ENCODE measurements around the gene BIN1. TPM values are rescaled to one million over a fixed set of nuclear protein-coding genes. Genes with fewer than 3 reads are reported as not detected.

The BIN1 gene, protein sequence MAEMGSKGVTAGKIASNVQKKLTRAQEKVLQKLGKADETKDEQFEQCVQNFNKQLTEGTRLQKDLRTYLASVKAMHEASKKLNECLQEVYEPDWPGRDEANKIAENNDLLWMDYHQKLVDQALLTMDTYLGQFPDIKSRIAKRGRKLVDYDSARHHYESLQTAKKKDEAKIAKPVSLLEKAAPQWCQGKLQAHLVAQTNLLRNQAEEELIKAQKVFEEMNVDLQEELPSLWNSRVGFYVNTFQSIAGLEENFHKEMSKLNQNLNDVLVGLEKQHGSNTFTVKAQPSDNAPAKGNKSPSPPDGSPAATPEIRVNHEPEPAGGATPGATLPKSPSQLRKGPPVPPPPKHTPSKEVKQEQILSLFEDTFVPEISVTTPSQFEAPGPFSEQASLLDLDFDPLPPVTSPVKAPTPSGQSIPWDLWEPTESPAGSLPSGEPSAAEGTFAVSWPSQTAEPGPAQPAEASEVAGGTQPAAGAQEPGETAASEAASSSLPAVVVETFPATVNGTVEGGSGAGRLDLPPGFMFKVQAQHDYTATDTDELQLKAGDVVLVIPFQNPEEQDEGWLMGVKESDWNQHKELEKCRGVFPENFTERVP
- polyA plus RNA-seq (2013, experiment 1 of 2): 61.3 TPM
- 58.6 TPM for polyA plus RNA-seq (2013, experiment 2 of 2)

GRCh38 chr2:127106991-127107621, at the start of gene BIN1:
BIN1 (minus strand) TSS chr2:127107154; CDS start chr2:127106943, 211 bp downstream.
- peak within 1 kb of the TSS; percentile 90 to 95 for H3K18ac ChIP-seq (ENCODE audit: low read depth in 1 of 2, low read length in 2 of 2)
- peak within 1 kb of the TSS; percentile 62 to 86 for H3K4ac ChIP-seq (ENCODE audit: low read depth in 1 of 2, low read length in 2 of 2)
- H3K4me2 ChIP-seq (ENCODE audit: low read length, poor library complexity, severe bottlenecking): peak within 1 kb of the TSS; percentile 85
- peak within 1 kb of the TSS; percentile 88 for H2AK5ac ChIP-seq (ENCODE audit: low read length, severe bottlenecking)
- no peaks in the 10 kb centered on the region for H3K27me3 ChIP-seq (ENCODE audit: control insufficient read depth in 1 of 2, insufficient read depth in 1 of 2, low read length in 2 of 2)
- peak within 1 kb of the TSS; percentile 89 for H2BK15ac ChIP-seq (ENCODE audit: low read depth, poor library complexity, severe bottlenecking)
- peak within 1 kb of the TSS; percentile 71 for H2BK5ac ChIP-seq (ENCODE audit: low read depth, low read length, poor library complexity, severe bottlenecking)
- peaks cover 2% of the 10 kb centered on the region for H3K79me1 ChIP-seq (replicated peaks; ENCODE audit: low read length, poor library complexity, severe bottlenecking)
- peak within 1 kb of the TSS in 1 of 2 experiments; percentile 91 for H3K23ac ChIP-seq (ENCODE audit: low read length in 2 of 2)
- H2BK12ac ChIP-seq (ENCODE audit: low read length in 2 of 2): peak within 1 kb of the TSS; percentile 88 to 92
- H3K14ac ChIP-seq (ENCODE audit: low read length in 2 of 2): peak within 1 kb of the TSS in 1 of 2 experiments; percentile 97
- no peaks in the 10 kb centered on the region for H3K9me3 ChIP-seq (ENCODE audit: control insufficient read depth, low read length)
- H4K8ac ChIP-seq (ENCODE audit: low read length): peak within 1 kb of the TSS; percentile 86
- H3K4me3 ChIP-seq (ENCODE audit: insufficient read depth in 1 of 2, low read depth in 1 of 2, low read length in 2 of 2): peak within 1 kb of the TSS; percentile 87 to 95
- under 1% methylated on average over 53 of the region's 77 CpGs for WGBS
- H3K27ac ChIP-seq (ENCODE audit: low read length, poor library complexity, severe bottlenecking): peak within 1 kb of the TSS; percentile 70
- no peak within 1 kb of the TSS for H2AFZ ChIP-seq (ENCODE audit: low read depth, low read length)
- H3K9ac ChIP-seq (ENCODE audit: low read length): peak within 1 kb of the TSS; percentile 95
- peaks cover 37% of the 10 kb centered on the region for H3K4me1 ChIP-seq (ENCODE audit: control insufficient read depth, insufficient read depth, low read depth, low read length)
- peak; percentile 95 for DNase-seq
- H2BK120ac ChIP-seq (ENCODE audit: low read depth, low read length): peak within 1 kb of the TSS; percentile 82
- H4K91ac ChIP-seq (ENCODE audit: low read length): peak within 1 kb of the TSS; percentile 93
- H3K36me3 ChIP-seq (ENCODE audit: control insufficient read depth in 1 of 2, insufficient read depth in 2 of 2, low read depth in 1 of 2, low read length in 2 of 2): peaks cover 0 to under 1% of the 10 kb centered on the region in 2 experiments

DNA sequence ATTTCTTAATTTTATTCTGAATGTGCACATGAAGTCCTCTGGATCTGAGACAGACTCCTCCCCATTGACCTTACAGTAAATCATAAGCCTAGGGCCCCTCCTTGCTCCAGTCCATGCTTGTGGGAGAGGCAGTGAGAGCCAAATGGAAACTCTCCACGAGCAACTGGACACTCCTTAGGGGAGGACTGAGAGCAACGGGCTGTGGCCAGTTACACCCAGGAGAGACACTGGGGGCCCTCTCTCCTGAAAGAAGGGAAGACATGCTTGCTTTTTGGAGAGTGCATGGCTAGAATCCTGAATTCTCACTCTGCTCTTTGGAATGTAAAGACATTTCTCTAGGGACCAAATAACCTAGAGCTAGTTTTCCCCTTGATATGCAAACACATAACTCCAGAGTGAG, 49.0 kb upstream of the BIN1 start:
- H2BK12ac ChIP-seq (ENCODE audit: low read length in 2 of 2): peak overlapping the region in 1 of 2 experiments; percentile 12
- no peak overlapping the region for H3K23ac ChIP-seq (ENCODE audit: low read length in 2 of 2)
- H4K91ac ChIP-seq (ENCODE audit: low read length): no peak overlapping the region
- no peak overlapping the region for H2AK5ac ChIP-seq (ENCODE audit: low read length, severe bottlenecking)
- H3K27me3 ChIP-seq (ENCODE audit: control insufficient read depth in 1 of 2, insufficient read depth in 1 of 2, low read length in 2 of 2): no peaks in the 10 kb centered on the region
- peak overlapping the region in 1 of 2 experiments; percentile 39 for H3K4me3 ChIP-seq (ENCODE audit: insufficient read depth in 1 of 2, low read depth in 1 of 2, low read length in 2 of 2)
- no peaks in the 10 kb centered on the region for H3K9me3 ChIP-seq (ENCODE audit: control insufficient read depth, low read length)
- H2BK5ac ChIP-seq (ENCODE audit: low read depth, low read length, poor library complexity, severe bottlenecking): no peak overlapping the region
- peaks cover 26% of the 10 kb centered on the region for H3K4me1 ChIP-seq (ENCODE audit: control insufficient read depth, insufficient read depth, low read depth, low read length)
- no peak overlapping the region for H3K18ac ChIP-seq (ENCODE audit: low read depth in 1 of 2, low read length in 2 of 2)
- no peak overlapping the region for H3K4me2 ChIP-seq (ENCODE audit: low read length, poor library complexity, severe bottlenecking)
- WGBS: 4% methylated on average over 2 of the region's 2 CpGs
- no peak overlapping the region for H2BK15ac ChIP-seq (ENCODE audit: low read depth, poor library complexity, severe bottlenecking)
- H2AFZ ChIP-seq (ENCODE audit: low read depth, low read length): no peak overlapping the region
- no peaks in the 10 kb centered on the region for H3K36me3 ChIP-seq (ENCODE audit: control insufficient read depth in 1 of 2, insufficient read depth in 2 of 2, low read depth in 1 of 2, low read length in 2 of 2)
- peak overlapping the region; percentile 83 for H3K9ac ChIP-seq (ENCODE audit: low read length)
- DNase-seq: peak; percentile 51
- H3K4ac ChIP-seq (ENCODE audit: low read depth in 1 of 2, low read length in 2 of 2): no peak overlapping the region
- no peak overlapping the region for H3K14ac ChIP-seq (ENCODE audit: low read length in 2 of 2)
- H2BK120ac ChIP-seq (ENCODE audit: low read depth, low read length): no peak overlapping the region
- no peaks in the 10 kb centered on the region for H3K79me1 ChIP-seq (replicated peaks; ENCODE audit: low read length, poor library complexity, severe bottlenecking)
- H3K27ac ChIP-seq (ENCODE audit: low read length, poor library complexity, severe bottlenecking): peak overlapping the region; percentile 66
- H4K8ac ChIP-seq (ENCODE audit: low read length): no peak overlapping the region

- H3K9me3 ChIP-seq (ENCODE audit: control insufficient read depth, low read length): no peaks in the 10 kb centered on the region
- peak overlapping the region; percentile 93 for H2AK5ac ChIP-seq (ENCODE audit: low read length, severe bottlenecking)
- H3K27me3 ChIP-seq (ENCODE audit: control insufficient read depth in 1 of 2, insufficient read depth in 1 of 2, low read length in 2 of 2): no peaks in the 10 kb centered on the region
- DNase-seq: no peak
- H3K27ac ChIP-seq (ENCODE audit: low read length, poor library complexity, severe bottlenecking): peak overlapping the region; percentile 86
- no peaks in the 10 kb centered on the region for H3K79me1 ChIP-seq (replicated peaks; ENCODE audit: low read length, poor library complexity, severe bottlenecking)
- peak overlapping the region; percentile 57 for H2BK120ac ChIP-seq (ENCODE audit: low read depth, low read length)
- no peak overlapping the region for H3K18ac ChIP-seq (ENCODE audit: low read depth in 1 of 2, low read length in 2 of 2)
- no peak overlapping the region for H4K91ac ChIP-seq (ENCODE audit: low read length)
- H3K4ac ChIP-seq (ENCODE audit: low read depth in 1 of 2, low read length in 2 of 2): peak overlapping the region in 1 of 2 experiments; percentile 21
- peak overlapping the region; percentile 83 for H3K9ac ChIP-seq (ENCODE audit: low read length)
- H3K4me3 ChIP-seq (ENCODE audit: insufficient read depth in 1 of 2, low read depth in 1 of 2, low read length in 2 of 2): peak overlapping the region in 1 of 2 experiments; percentile 39
- no peaks in the 10 kb centered on the region for H3K36me3 ChIP-seq (ENCODE audit: control insufficient read depth in 1 of 2, insufficient read depth in 2 of 2, low read depth in 1 of 2, low read length in 2 of 2)
- H2BK12ac ChIP-seq (ENCODE audit: low read length in 2 of 2): no peak overlapping the region
- peak overlapping the region; percentile 78 for H2BK5ac ChIP-seq (ENCODE audit: low read depth, low read length, poor library complexity, severe bottlenecking)
- H2BK15ac ChIP-seq (ENCODE audit: low read depth, poor library complexity, severe bottlenecking): no peak overlapping the region
- H4K8ac ChIP-seq (ENCODE audit: low read length): no peak overlapping the region
- peaks cover 26% of the 10 kb centered on the region for H3K4me1 ChIP-seq (ENCODE audit: control insufficient read depth, insufficient read depth, low read depth, low read length)
- H2AFZ ChIP-seq (ENCODE audit: low read depth, low read length): peak overlapping the region; percentile 48
- H3K4me2 ChIP-seq (ENCODE audit: low read length, poor library complexity, severe bottlenecking): peak overlapping the region; percentile 42
- 92% methylated on average over 4 of the region's 7 CpGs for WGBS
- H3K14ac ChIP-seq (ENCODE audit: low read length in 2 of 2): no peak overlapping the region
- H3K23ac ChIP-seq (ENCODE audit: low read length in 2 of 2): no peak overlapping the region
Observed at GRCh38 chr2:127155028-127155581, 48.2 kb upstream of the BIN1 start.

Data from mesenchymal stem cell (in vitro differentiated cells and primary cell).